HG03378 (cell line): ENCODE data around the gene C2orf74.
A peak's percentile ranks its signal among the peaks of the same experiment; 100 is the strongest.
"Not testable (repeated sequence)": the region's sequence is repeated elsewhere in the genome, so short reads cannot be mapped to it uniquely, and the experiment has no call there.

Experiments
- ATAC-seq: cut with Tn5 transposase; IDR thresholded peaks from one replicate; pipeline ENCODE4 v1.9.1; 2021; ENCODE audit warnings: mild to moderate bottlenecking, moderate library complexity; ENCODE audit not compliant: unreplicated experiment

The C2orf74 gene

DNA sequence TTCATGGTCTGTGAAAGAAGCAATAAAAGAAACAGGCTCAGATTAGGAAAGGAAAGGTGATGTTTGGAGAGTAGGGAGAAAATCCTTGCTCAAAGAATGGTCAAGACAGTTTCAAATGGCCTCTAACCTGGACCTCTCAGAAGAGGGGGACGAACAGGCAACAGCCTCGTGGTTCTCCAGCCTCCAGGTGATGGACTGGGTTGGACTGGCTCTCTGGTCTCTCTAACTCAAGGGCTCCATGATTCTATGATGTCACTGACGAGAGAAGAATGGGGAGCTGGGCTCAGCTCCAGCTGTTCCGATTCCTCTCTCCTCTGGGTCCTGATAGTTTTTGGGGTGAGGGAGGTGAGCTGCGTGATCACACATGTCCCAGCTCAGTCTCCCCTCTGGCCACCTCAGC lies at the start of gene C2orf74:
Gene C2orf74, plus strand, starts transcription at position 301 of the 400 bp plus-strand sequence. CDS start 327 bp downstream, outside the sequence.
- ATAC-seq, result no peak

DNA sequence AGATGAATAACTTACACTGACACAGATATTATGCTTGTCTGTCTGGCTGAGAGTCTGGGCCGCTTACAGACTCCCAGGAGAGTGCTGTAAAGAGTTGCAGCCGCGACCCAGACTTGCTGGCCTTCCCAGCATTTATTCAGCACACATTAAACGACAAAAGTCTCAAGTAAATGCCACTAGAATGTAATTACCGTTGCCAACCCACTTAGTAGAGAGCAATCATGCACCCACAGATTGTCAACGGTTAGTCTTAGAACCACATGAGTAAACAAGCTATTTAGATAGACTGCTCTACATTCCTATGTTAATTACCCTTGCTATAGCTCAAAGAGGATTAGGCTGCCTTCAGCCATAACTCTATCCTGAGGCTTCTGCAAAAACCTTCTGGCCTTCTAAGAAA lies 47.8 kb upstream of the C2orf74 start:
- ATAC-seq, result no peak

DNA sequence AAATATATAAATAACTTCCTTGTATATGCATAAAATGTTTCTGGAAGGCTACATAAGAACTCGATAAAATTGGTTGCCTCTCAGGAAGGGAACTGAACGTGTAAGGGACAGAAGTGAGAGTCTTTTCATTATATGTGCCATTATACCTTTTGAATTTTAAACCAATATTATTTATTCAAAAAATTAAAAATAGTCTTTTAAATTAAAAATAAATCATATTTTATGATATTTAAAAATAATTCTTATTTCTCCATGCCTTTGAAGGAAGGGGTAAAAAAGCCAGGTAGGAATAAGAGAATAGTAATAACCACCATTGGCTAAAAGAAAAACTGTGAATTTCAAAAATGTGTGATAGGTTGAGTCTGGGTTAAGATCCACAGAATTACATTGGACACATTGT lies 45.7 kb upstream of the C2orf74 start:
- no peak for ATAC-seq

DNA sequence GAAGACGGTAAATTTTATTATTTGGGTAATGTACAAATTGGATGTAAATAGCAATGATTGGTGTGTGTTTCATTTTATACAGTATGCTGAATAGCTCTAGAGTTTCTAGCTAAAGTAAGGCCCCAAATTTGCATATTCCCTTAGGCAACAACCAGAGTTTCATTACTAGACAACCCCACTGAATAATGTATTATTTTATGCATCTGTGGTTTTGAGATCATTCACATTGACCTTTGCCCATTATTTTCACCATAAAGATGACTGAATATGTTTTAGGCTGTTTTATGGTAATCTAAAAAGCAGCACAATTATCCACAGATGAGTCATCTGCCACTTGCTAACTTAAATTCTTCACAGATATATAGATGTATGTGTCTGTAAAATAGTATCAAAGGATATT lies 44.5 kb upstream of the C2orf74 start:
- ATAC-seq, result peak; percentile 54

DNA sequence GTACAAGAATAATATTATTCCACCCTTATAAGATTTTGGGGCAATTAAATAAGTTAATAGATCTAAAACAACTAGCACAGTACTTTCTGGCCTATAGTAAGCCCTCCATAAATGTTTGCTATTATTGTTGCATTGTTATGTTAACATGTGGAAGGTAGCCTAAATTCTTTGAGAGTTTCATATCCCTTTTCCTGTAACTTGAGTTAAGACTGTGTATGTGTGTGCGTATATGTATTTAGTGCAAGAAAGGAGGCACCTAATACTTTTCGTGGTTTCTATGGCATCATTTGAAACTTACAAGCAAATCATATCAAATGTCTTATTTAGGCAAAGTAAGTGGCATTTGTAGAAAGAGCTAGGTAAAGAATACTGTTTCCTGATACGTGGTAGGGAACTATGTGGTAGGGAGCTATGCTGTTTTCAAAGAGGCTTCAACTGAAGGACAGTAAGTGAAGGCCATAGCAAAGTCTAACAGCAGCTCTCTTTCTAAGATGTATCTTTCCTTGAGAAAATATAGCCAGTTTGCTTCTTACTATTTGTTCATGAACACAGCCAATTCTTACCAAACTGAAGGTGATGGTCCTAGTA lies 36.8 kb upstream of the C2orf74 start:
- no peak for ATAC-seq

DNA sequence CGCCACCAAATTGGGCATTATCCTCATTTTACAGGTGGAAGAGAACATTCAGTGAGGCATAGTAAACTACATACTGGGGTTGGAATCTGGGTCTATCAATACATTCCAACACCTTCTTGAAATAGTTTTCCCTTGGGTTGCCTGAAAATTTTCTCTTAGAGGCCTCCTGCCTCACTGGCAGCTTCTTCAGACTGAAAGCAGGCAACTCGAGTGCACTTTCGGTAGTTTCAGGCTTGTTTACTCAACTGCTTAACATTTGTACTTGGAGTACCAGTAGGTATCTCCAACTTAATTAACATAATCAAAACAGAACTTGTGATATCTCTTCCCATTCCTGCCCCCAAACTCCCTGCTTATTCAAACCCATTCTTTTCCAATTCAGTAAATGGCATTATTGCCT lies 36.2 kb upstream of the C2orf74 start:
- ATAC-seq, result no peak

DNA sequence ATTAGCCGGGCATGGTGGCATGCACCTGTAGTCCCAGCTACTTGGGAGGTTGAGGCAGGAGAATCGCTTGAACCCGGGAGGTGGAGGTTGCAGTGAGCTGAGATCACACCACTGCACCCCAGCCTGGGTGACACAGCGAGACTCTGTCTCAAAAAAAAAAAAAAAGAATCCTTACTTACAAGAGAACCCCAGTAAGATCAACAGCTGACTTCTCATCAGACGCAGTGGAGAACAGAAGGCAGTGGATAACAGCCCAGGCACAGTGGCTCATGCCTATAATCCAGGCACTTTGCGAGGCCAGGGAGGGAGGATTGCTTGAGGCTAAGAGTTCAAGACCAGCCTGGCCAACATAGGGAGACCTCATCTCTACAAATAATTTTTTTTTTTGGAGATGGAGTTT lies 33.9 kb upstream of the C2orf74 start:
- not testable (repeated sequence) for ATAC-seq

DNA sequence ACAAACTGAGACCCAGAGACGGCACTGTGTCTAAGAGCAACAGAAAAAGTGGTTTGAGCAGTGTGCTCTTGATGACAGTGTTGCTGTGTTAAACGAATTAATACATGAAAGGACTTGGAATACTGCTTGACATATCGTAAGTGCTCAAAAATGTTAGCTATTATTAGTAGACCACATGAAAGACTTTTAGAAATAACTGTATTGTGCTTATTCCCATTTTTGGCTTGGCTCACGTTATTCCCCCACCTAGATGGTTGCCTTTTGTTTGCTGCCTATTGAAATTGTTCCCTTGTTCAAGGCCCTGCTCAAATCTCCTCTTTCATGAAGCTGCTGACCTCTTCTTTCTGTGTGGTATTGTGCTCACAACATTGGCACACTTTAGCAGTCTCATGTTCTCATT lies 27.8 kb upstream of the C2orf74 start:
- no peak for ATAC-seq

DNA sequence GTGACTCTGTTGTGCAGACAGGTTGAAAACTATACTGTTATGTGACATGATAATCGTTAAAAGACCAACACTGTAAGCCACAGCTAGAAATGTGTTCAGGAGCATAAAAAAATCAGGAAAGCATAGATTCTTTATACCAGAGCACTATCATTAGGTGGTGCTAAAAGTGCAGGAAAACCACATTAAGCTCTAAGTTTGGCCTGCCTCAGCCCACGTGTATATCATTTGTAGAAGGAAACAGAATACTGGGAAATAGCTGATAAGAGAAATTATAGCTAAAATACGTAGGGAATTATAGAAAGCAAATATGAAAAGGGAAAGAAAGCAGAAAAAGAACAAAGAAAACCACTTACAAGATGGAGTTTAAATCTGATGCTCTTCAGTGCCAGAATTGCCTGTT lies 26.5 kb upstream of the C2orf74 start:
- no peak for ATAC-seq

DNA sequence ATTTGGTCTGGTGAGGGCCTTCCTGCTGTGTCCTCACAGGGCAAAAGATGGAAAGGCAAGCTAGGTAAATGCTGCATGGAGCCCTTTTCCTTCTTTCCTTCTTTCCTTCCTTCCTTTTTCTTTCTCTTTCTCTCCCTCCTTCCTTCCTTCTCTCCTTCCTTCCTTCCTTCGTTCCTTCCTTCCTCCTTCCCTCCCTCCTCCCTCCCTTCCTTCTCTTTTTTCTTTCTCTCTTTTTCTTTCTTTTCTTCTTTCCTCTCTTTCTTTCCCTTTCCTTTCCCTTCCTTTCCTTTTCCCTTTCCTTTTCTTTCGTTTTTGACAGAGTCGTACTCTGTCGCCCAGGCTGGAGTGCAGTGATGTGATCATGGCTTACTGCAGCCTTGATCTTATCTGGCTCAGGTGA lies 23.1 kb upstream of the C2orf74 start:
- ATAC-seq, result no peak

DNA sequence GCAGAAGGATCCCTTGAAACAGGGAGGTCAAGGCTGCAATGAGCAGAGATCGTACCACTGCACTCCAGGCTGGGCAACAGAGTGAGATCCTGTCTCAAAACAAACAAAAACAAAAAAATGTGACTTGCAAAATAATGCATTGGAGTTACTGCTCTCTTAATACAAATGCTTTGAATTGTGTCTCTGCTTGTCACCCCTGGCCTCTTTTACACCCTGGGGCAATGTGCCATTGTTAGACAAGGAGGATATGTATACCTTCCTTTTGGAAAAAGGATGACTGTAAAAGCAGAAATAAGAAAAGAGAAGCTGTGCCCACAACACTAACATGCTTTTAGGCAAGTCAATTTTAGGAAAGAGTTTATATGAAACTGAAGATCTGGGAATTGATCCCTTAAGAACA lies 20.8 kb upstream of the C2orf74 start:
- ATAC-seq, result no peak

DNA sequence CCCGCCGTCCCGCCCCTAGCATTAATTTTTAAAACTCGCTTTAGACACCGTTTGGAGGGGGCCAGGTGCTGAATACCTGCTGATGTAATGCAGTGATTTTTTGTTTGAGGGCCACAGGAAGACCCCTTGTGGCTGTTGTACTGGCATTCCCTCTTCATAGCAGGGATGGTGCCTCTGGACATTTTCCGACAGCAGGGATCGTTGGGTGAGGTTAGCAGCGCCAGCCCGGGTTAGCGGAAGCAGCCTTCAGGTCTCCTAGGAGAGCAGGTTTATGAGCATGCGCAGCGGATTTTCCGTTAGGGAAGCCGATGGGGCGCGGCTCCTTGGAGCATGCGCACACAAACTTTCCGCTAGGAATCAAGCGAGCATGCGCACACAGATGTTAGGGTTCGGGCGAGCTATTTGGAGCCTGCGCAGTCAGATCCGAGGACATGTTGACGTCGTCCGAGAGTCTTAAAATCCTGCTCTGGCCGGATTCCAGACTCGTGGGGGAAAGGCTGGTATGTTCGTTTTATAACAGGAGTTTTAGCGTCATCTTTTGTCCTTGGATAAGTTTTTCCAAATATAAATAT lies 17.2 kb upstream of the C2orf74 start:
- ATAC-seq, result peak; percentile 88

DNA sequence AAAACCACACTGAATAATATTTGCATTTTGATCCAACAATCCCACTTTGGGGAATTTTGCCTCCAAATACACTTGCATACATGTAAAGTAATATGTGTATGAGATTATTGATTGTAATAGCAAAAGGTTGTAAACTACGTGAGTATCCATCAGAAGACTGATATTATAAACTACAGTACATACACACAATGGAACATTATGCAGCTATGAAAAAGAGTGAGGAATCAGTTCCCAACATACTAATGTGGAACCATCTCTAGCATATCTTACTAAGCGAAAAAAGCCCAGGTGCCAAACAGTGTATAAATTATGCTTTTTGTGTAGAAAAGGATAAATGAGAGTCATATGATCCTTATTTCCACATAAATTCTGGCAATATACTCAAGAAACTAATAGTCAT lies 16.0 kb upstream of the C2orf74 start:
- ATAC-seq, result no peak

DNA sequence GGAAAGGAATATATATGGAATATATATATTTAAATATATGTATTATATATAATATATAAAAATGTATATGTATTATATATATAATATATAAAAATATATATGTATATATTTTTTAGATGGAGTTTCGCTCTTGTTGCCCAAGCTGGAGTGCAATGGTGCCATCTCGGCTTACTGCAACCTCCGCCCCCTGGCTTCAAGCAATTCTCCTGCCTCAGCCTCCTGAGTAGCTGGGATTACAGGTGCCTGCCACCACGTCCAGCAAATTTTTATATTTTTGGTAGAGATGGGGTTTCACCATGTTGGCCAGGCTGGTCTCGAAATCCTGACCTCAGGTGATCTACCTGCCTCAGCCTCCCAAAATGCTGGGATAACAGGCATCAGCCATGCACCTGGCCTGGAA lies 13.9 kb upstream of the C2orf74 start:
- not testable (repeated sequence) for ATAC-seq

DNA sequence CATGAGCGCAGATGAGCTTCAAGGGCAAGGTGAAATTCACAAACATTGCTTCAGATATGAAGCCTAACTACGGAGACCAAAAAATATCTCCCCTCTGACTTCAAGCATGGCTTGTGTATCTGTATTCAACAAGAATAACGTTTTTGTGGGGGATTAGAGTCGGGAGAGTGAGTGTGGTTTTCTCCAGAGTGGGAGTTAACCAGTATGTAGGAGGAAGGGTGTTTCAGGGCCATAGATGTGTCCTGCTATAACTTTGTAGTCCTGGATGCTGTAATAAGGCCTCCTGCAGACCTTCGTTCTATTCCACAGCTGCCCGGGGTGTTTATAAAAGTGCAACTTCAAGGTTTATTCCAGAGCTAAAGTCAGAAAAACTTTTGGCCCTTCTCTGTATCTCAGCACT lies 12.9 kb upstream of the C2orf74 start:
- no peak for ATAC-seq

DNA sequence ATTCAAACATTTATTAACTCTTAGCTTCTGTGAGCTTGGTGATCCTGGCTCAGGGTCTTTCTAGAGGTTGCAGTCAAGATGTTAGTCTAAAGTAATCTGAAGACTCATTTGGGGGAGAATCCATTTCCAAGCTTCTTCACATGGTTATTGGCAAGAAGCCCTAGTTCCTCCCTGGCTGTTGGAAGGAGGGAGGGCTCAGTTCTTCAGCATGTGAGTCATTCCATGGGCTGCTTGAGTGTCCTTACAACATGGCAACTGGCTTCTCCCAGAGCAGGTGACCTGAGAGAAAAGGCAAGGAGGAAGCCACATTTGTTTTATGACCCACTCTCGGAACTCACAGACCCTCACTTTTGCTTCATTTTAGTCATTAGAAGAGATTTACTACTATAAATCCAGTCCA lies 10.6 kb upstream of the C2orf74 start:
- ATAC-seq, result no peak

DNA sequence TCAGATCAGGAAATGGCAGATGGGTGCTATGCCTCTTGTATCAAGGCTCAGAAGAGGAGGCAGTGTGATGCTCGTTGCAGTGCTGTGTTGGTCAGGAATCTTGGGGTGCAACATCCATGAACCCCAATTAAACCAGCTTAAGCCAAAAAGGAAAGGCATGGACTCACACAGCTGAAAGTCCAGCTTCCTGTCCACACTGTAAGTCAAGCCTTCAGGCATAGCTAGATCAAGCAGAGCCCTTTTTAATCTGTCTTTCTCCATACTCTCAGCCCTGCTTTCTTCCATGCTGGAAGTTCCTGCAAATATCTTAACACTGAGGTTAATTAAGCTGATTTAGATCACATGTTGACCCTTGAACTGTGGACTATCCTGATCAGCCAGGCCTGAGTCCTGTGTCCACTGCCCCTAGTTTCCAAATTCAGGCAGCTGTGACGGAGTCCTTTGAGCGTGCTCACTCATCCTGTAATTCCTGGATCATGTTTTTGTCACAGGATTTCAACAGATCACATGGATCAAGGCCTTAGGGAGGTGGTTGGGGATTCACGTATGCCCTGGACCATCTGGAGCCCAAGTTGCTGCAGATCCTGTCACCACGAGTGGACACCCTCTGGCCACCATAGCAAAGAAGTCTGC lies 4.5 kb upstream of the C2orf74 start:
- no peak for ATAC-seq

DNA sequence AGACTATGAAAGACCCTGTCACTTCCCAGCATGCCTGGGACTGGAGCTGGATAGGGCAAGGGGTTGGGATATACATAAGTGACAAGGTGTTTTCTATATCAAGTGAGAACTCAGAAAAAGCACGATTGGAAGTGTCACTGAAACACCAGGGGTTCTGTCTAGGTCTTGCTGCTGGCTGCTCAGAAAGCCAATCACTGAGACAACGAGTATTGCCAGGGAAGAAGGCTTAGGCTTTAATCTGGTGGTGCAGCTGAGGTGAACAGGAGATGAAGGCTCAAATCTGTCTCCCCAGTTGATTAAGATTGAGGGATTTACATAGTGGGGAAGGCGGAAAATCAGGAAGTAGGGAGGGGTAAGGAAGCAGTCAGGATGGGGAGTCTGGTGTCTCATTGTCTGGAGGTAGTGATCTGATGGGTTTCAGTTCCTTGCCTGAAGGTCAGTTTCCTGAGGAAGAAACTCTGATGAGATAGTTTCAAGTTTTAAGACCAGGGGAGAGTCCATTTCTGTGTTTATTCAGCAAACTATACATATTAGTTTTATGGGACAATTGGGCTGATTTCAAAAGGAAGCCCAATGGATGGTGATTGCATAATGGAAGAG lies 3.5 kb upstream of the C2orf74 start:
- no peak for ATAC-seq

DNA sequence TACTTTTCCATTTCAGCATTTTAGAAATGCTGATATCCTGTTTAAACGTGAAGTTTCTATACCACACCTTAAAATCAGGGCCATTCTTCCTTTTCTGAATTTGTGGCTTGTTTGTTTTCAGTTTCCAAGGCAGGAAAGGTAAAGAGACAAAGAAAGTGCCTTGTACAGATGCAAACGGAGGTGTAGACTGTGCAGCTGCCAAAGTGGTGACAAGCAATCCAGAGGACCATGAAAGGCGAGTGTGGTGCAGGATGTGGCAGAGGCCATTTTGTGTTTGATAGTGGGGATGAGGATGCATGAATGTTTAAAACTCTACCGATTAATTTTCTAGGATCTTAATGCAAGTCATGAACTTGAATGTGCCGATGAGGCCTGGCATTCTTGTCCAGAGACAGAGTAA lies 733 bp downstream of the C2orf74 start:
- ATAC-seq, result no peak

DNA sequence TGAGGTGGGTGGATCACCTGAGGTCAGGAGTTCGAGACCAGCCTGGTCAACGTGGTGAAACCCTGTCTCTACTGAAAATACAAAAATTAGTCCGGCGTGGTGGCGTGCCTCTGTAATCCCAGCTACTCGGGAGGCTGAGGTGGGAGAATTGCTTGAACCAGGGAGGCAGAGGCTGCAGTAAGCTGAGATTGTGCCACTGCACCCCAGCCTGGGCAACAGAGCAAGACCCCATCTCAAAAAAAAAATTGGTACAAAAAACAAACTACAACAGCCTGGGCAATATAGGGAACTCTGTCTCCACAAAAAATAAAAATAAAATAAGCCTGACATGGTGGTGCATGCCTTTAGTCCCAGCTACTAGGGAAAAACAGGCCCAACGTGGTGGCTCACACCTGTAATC lies 3.1 kb downstream of the C2orf74 start:
- ATAC-seq, result not testable (repeated sequence)

DNA sequence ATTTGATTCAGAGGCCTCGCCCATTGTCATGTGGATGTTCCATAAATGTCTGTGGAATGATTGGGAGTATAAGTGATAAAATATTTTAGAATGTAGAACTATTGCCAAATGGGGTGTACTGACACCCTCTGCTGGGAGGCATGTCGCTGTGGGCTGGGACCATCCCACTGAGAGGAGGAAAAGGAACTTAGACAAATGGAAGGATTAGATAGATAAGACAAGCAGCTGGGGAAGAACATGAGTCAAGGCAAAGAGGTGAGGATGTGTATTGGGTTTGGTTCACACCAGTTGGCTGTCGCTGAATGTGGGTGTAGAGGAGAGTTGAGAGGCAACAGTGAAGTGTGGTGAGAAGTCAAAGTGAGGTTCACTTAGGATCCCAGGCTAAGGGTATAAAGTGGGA lies 4.0 kb downstream of the C2orf74 start:
- ATAC-seq, result no peak

DNA sequence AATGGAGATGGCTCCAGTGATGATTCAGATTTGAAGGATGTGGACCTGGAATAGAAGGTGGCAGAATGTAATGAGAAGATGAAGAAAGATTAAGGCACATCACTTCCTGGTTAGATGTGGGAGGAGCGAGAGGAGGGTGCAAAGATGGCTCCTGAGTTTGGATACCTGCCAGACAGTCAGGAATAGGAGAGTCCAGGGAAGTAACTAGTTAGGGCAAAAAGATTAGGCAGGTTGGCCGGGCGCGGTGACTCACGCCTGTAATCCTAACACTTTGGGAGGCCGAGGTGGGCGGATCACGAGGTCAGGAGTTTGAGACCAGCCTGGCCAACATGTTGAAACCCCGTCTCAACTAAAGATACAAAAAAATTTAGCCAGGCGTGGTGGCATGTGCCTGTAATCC lies 5.6 kb downstream of the C2orf74 start:
- no peak for ATAC-seq
